Fibroblast of lung (primary cell): ENCODE measurements around the gene NFKBIB.

ENCODE experiments used
- CTCF ChIP-seq, 2 donors: IDR thresholded peaks in 1 of 2; conservative IDR thresholded peaks in 1 of 2; 1 replicate in 1 of 2; 2 replicates in 1 of 2; pipeline ENCODE4 v1.5.1; 2011 to 2012; ENCODE audit warnings: low read length in 2 of 2, control low read depth in 1 of 2, inconsistent platforms in 1 of 2, low read depth in 1 of 2, mild to moderate bottlenecking in 1 of 2
- EZH2 ChIP-seq: IDR thresholded peaks from 2 replicates; pipeline ENCODE4 v1.5.1; 2012; ENCODE audit warnings: low read length, control low read depth, mild to moderate bottlenecking; ENCODE audit errors: missing control alignments

GRCh38 chr19:38850976-38851621, 48.7 kb upstream of the NFKBIB start:
- no peak for TF ChIP-seq EZH2
- TF ChIP-seq CTCF (conservative IDR thresholded peaks at IDR 0.05 in 1 of 2, IDR thresholded peaks at IDR 0.05 in 1 of 2; ENCODE audit: low read depth in 1 of 2, low read length in 2 of 2): no peak
